HG03439 (cell line): ENCODE data around the gene PRKCA.

ENCODE experiments used
- ATAC-seq: cut with Tn5 transposase; IDR thresholded peaks from one replicate; pipeline ENCODE4 v1.9.1; 2021; ENCODE audit warnings: mild to moderate bottlenecking, moderate library complexity; ENCODE audit not compliant: unreplicated experiment

PRKCA gene

DNA sequence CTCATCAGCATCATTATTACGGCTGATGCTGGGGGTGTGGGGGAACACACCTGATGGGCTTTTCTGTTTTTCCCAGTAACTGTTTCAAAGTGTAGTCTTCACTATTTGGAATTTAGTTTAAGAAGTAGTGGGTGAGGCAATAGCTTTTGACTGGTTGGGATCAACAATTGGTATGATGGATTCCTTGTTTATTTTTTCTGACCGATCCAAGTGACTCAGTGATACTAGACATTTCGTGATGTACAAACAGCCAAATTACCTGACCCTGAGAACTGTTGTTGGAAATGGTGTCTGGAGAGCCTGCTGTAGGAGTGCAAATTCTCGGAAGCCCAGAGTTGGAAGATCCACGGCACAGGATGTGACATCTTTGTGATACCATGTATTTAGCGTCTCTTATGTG is 204.2 kb downstream of the PRKCA start:
- ATAC-seq, result no peak

- ATAC-seq, result no peak
Observed at GRCh38 chr17:66507103-66507923, 204.9 kb downstream of the PRKCA start.

DNA sequence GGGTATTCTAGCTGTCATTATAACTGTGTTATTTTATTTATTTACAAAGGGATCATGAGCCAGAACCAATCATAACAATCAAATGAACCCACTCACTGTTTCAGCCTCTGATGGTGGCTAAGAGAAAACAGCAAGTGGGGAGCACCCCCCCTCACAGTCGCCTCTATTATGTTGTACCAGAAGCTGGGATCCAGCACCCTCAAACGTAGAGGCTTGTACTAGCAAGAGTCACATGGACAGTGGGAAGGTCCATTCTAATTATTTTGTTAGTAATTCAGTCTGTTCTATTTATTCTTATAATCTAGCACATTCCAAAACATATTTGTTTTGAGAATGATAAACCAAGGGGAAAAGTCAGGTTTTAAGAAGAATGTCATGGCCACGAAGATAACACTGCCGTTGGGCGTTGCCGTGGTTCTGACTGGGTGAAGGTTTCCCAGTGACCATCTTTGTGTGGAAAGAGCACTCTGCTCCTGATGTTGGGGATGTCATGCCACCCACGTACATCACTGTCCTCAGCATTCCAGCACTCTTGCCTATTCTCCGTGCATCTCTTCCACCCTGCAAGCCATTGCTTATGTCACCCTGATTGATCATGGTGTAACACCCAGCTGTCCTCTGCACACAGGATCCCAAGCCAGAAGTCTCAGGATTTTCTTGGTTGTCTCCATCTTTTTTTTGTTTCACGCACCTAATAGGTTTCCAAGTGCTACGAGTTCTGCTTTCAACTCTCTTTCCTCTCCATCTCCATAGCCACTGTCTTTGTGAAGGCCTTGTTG is 205.8 kb downstream of the PRKCA start:
- ATAC-seq, result no peak

GRCh38 chr17:66508896-66509844 is 206.8 kb downstream of the PRKCA start:
- no peak for ATAC-seq

DNA sequence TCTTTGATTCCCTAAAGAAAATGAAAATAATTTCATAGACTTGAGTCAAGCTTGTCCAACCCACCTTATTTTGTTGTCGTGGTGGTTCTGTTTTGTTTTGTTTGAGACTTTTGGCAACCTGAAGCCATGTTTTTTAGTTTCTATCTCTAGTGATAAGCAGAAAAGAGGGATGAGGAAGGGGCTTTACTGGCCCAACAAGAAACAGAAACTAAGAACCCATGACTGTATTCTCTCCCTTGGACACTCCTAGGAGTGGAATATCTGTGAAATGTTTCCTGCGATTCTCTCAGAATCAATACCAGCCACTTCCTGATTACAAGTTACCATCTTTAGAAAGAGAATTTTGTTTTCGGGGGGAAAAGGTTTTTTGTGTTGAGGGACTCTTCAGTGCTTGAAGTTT is 207.5 kb downstream of the PRKCA start:
- ATAC-seq, result no peak

GRCh38 chr17:66511135-66511534 is 208.7 kb downstream of the PRKCA start:
- no peak for ATAC-seq

DNA sequence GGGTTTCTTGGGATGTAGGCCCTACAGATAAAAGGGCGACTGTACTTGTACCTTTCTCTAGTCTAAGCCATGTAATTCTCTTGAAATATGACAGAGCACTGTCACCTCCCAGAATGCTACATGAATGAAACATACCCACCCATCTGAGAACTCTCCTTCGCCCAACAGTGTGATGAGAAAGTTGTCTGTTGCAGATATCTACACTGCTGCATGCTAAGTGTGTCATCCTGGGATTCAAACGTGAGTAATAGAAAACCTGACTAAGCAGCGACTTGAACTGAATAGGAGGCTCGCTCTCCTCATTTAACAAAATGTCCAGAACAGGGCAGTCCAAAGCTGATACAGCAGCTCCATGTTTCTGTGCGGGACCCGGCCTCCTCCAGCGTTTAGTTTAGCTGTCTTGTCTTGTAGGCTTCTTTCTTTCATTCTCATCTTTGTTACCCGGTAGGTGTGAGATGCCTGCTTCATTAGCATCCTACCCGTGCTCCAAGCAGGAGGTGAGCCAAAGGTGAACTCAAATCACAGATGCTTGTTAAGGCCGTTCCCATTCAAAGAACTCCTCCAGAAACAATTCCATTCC is 211.9 kb downstream of the PRKCA start:
- ATAC-seq, result no peak

DNA sequence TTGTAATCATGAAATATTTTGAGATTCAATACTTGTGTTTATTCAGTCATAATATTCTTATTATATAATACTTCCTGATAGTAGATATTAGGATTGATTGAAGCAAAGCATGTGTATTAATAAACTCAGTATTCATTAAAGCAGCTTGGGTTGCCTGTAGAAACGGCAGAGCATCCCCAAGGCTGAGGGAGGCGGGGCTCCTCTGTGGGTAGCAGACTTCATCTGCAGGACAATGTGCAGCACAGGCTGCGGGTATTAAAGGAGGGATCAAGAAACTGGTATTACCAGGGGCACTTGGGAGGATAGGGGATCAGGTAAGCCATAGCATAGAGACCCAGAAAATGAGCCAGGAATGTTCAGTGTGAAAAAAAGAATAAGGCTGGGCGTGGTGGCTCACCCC is 213.6 kb downstream of the PRKCA start:
- ATAC-seq, result no peak

DNA sequence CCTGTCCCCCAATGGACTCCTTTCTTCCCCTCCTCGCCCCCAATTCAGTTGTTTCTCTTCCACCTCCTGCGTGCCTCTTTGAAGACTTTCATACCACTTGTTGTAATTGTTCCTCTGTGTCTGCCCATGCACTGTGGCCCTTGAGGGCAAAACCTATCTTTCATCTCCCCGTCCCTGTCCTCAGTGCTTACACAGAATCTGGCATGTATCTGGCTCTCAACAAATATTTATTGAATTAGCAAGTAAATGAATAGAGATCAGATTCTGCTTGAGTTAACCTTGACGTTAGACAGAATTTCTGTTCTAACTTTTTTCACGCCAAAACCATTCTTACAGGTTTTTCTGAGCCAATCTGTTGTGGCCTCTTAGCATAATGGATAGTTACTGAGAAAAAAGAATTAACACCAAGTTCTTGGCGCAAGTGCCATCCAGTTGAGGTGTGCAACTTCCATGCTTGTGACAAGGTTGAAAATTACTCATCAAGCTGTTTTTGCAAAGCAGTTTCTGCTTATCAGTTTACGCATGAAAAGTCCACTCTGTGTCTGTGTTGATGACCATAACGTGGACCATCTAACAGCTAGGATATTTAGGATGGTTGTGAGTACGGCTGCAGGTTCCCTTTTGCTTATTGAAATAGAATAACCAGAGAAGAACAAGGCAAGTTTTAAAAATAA is 215.1 kb downstream of the PRKCA start:
- no peak for ATAC-seq

DNA sequence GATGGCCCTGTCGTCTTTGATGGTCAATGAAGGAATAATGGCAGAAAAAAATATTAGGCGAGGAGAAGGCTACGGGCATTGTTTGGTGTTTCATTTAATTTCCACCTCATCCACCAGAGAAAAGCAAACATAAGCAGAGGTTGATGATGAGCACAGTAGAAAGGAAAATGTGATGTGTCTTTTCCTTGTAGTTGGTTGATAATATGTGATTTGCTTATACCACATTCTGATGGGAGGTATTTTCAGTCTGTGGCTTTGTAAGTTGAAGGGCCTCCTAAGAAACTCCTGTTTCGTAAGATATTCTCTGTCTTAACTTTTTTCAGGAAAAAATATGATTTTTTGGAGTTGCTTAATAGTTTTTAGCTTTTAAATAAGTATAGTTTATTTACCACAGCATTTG is 215.7 kb downstream of the PRKCA start:
- no peak for ATAC-seq

- no peak for ATAC-seq
Observed at GRCh38 chr17:66518677-66519076, 216.3 kb downstream of the PRKCA start.

- no peak for ATAC-seq
Observed at GRCh38 chr17:66519154-66519553, 216.7 kb downstream of the PRKCA start.

- ATAC-seq, result no peak
Observed at GRCh38 chr17:66520999-66521398, 218.6 kb downstream of the PRKCA start.

GRCh38 chr17:66522591-66523272 is 220.3 kb downstream of the PRKCA start:
- no peak for ATAC-seq

- ATAC-seq, result no peak
Observed at GRCh38 chr17:66523378-66524200, 221.2 kb downstream of the PRKCA start.

- ATAC-seq, result no peak
Observed at GRCh38 chr17:66524877-66525276, 222.5 kb downstream of the PRKCA start.

DNA sequence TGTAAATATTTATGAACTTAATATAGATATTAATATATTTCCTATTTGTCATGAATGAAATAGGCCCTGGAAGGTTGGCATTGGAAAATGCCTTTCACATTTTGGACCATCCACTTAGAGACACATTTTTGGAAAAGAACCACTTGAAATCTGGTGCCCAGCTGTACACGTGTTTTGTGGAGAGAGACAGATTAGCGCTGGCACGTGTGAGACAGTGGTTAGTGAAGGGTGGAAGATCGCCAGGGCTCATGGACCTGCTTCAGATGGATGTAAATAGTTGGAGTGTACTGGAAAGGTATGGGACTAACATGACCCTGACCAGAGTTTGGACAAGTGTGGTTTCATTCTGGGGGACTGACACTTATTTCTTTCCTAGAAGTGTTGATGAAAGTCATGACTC is 222.9 kb downstream of the PRKCA start:
- no peak for ATAC-seq

DNA sequence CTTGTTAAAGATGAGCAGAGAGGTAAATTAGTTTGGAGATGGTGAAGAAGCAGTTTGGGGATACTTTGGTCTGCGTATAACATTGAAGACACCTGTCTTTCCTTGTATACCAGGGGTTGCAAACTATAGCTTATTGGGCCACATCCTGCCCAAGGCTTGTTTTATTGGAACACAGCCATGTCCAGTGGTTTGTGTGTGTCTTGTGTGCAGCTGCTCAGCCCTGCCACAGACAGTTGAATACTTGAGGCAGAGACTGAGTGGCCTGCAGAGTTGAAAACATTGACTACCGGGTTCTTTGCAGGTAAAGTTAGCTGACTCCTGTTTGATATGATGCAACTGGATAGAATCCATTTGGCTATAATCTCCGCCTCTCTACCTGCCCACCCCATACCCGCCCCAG is 224.4 kb downstream of the PRKCA start:
- no peak for ATAC-seq

GRCh38 chr17:66527335-66527734 is 224.9 kb downstream of the PRKCA start:
- no peak for ATAC-seq
